ENCODE measurements around the gene STOX2. TPM values are rescaled to one million over a fixed set of nuclear protein-coding genes. Genes with fewer than 3 reads are reported as not detected.

Gene STOX2
- total and polyA plus RNA-seq, 9 donors: 2.2 to 16.4 (median 6.4) TPM

DNA sequence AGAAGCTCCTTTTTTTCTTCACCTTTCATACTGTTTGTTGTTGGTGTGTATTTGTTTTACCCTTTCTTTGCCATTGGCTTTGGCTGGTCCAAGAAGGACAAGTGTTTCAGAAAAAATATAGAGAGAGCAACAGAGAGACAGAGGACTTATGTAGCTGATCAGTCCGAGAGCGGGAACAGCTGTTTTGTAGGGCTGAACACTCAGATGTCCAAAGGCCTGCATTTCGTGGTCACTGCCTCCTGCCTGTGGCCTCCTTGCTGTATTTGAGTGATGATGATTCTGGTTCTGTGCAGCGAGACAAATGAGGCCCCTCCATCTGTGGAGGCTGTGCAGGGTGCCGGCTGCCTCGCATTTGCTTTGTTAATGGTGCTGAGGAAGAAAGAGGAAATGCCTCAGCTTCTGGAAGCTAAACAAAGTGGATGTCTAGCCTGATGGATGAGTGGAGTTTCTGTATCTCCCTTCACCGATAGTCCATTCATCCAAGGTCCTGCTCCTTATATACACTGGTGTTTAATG lies 19.8 kb upstream of the STOX2 start:
- H3K4me3 ChIP-seq: no peak overlapping the region
- no peaks in the 10 kb centered on the region for H3K9me3 ChIP-seq
- H3K4me1 ChIP-seq (ENCODE audit: insufficient read depth): no peaks in the 10 kb centered on the region
- intact Hi-C loops (cut with DNase I): no loop called here
- DNase-seq: no peak
- TF ChIP-seq POLR2A (IDR thresholded peaks at IDR 0.05): no peak
- TF ChIP-seq, protein P1, sequence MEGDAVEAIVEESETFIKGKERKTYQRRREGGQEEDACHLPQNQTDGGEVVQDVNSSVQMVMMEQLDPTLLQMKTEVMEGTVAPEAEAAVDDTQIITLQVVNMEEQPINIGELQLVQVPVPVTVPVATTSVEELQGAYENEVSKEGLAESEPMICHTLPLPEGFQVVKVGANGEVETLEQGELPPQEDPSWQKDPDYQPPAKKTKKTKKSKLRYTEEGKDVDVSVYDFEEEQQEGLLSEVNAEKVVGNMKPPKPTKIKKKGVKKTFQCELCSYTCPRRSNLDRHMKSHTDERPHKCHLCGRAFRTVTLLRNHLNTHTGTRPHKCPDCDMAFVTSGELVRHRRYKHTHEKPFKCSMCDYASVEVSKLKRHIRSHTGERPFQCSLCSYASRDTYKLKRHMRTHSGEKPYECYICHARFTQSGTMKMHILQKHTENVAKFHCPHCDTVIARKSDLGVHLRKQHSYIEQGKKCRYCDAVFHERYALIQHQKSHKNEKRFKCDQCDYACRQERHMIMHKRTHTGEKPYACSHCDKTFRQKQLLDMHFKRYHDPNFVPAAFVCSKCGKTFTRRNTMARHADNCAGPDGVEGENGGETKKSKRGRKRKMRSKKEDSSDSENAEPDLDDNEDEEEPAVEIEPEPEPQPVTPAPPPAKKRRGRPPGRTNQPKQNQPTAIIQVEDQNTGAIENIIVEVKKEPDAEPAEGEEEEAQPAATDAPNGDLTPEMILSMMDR (IDR thresholded peaks at IDR 0.05): no peak
- no peak for TF ChIP-seq EP300 (IDR thresholded peaks at IDR 0.05)
- H3K27ac ChIP-seq: no peak overlapping the region
- no peaks in the 10 kb centered on the region for H3K27me3 ChIP-seq
- 81 to 88% (median 87%) methylated on average over 7 of the region's 7 CpGs for WGBS, 3 donors
- no peaks in the 10 kb centered on the region for H3K36me3 ChIP-seq

DNA sequence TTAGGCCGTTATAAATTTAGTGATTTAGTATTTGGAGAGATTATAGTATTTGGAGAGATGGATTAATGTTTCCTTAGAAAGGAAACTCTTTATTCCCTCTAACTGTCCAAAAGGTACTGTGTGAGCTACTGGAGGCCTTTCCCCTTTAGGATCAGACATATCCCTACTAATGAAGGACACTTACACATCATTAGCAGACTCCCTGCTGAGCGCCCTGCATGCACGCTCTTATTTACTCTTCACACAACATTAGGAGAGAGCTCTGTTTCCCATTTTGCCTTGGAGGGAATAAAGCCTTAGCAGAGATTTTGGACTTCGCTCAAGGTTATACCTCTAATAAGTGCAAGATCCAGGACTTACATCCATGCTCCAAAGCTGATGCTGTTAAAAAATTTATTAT lies 17.8 kb upstream of the STOX2 start:
- intact Hi-C loops (cut with DNase I): no loop called here
- 56 to 74% (median 64%) methylated on average over 4 of the region's 4 CpGs for WGBS, 3 donors
- Histone ChIP-seq H3K4me1 (ENCODE audit: insufficient read depth) (no peaks in the 10 kb centered on the region), H3K27me3 (no peaks in the 10 kb centered on the region), H3K9me3 (no peaks in the 10 kb centered on the region), H3K27ac (no peak overlapping the region), H3K4me3 (no peak overlapping the region), H3K36me3 (no peaks in the 10 kb centered on the region)
- TF ChIP-seq, protein P1 (IDR thresholded peaks at IDR 0.05): no peak
- TF ChIP-seq POLR2A (IDR thresholded peaks at IDR 0.05) (no peak), EP300 (IDR thresholded peaks at IDR 0.05) (no peak)
- no peak for DNase-seq

DNA sequence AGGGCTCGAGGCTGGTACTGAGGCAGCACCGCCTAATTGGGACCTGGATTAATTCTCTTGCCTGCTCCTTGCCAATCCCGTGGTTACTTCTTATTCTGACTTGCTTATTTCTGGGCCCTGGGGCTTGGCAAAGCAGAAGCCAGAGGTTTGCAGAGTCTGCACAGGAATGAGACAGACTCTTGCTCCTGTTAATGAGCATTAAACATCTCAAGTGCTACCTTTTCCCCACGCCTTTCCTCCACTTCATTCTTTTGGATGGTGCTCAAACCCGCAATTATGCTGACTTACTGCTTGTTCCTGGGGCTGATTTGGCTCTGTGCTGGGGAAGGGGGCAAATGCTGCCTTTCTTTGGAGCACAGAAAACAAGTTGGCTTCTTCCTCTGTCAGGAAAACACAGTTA lies 16.5 kb upstream of the STOX2 start:
- no peaks in the 10 kb centered on the region for H3K9me3 ChIP-seq
- DNase-seq: no peak
- no peak overlapping the region for H3K4me3 ChIP-seq
- no peaks in the 10 kb centered on the region for H3K27me3 ChIP-seq
- H3K36me3 ChIP-seq: no peaks in the 10 kb centered on the region
- H3K27ac ChIP-seq: no peak overlapping the region
- intact Hi-C loops (cut with DNase I): no loop called here
- TF ChIP-seq EP300 (IDR thresholded peaks at IDR 0.05): no peak
- TF ChIP-seq, protein P1 (IDR thresholded peaks at IDR 0.05): no peak
- TF ChIP-seq POLR2A (IDR thresholded peaks at IDR 0.05): no peak
- H3K4me1 ChIP-seq (ENCODE audit: insufficient read depth): no peaks in the 10 kb centered on the region
- 72 to 74% (median 73%) methylated on average over 5 of the region's 5 CpGs for WGBS, 3 donors

DNA sequence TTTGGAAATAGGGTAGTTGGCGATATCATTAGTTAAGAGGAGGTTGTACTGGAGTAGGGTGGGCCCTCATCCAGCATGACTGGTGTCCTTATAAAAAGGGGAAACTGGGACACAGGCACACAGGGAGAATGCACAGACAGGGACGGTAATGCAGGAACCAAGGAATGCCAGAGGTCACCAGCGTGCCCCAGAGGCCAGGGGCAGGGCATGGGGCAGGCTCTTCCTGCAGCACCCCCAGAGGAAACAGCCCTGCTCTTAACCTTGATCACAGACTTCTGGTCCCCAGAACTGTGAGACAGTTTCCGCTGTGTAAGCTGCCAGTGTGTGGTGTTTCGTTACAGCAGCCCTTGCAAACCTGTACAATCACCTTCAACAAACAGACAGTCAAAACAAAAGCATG lies 15.9 kb upstream of the STOX2 start:
- Histone ChIP-seq H3K36me3 (no peaks in the 10 kb centered on the region), H3K4me1 (ENCODE audit: insufficient read depth) (no peaks in the 10 kb centered on the region), H3K4me3 (no peak overlapping the region), H3K9me3 (no peaks in the 10 kb centered on the region), H3K27ac (no peak overlapping the region), H3K27me3 (no peaks in the 10 kb centered on the region)
- TF ChIP-seq, protein P1 (IDR thresholded peaks at IDR 0.05): no peak
- no peak for TF ChIP-seq EP300 (IDR thresholded peaks at IDR 0.05)
- no peak for TF ChIP-seq POLR2A (IDR thresholded peaks at IDR 0.05)
- intact Hi-C loops (cut with DNase I): no loop called here
- no peak for DNase-seq
- WGBS, 3 donors: 78 to 89% (median 81%) methylated on average over 5 of the region's 5 CpGs
